ENCODE measurements around the gene SLC22A4.
A peak's percentile ranks its signal among the peaks of the same experiment; 100 is the strongest.

DNA sequence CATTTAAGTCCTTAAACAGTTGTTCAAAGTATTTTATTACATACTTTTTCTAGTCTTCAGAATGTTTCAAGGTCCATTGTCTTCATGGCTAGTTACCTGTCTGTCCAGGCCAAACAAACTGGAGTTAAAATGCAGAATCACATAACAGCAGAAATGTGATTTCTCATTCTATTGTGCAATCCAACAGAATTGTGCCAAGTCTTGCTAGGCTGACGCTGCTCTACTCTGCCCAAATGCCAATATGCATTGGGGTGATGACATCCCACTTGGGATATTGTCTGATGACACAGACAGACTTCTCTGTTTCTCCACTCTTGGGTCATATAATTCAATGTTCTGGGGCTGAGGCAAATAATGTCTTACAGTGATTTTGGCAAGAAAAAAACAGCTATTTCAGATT is 70.1 kb downstream of the SLC22A4 start:
- TF ChIP-seq NFIC (IDR thresholded peaks at IDR 0.05) (peak; percentile 86), USF1 (IDR thresholded peaks at IDR 0.05) (0 out of 2 replicates have a peak, but pooled peaks have one; percentile 13), EGR1 (IDR thresholded peaks at IDR 0.05) (no peak), TAF1 (IDR thresholded peaks at IDR 0.05; ENCODE audit: low read depth) (no peak), CEBPB (IDR thresholded peaks at IDR 0.05) (peak; percentile 99), EP300 (IDR thresholded peaks at IDR 0.05; ENCODE audit: borderline replicate concordance) (peak; percentile 47; the same call in 1 of the 2 replicates)

All from Ishikawa (cell line).